ENCODE results near the gene C9orf78. TPM values are rescaled to one million over a fixed set of nuclear protein-coding genes. Genes with fewer than 3 reads are reported as not detected.

C9orf78 gene
- total RNA-seq, 5 donors from 2014 or later (not counting 1 experiment from before 2014, with no cell fraction given) = 80.5 to 112 (median 90.2) TPM

GRCh38 chr9:129816501-129817435 lies 18.3 kb downstream of the C9orf78 start:
- H3K27me3 Mint-ChIP-seq = no peaks in the 10 kb centered on the region
- peaks cover 38% of the 10 kb centered on the region for H3K36me3 Mint-ChIP-seq

GRCh38 chr9:129815278-129815677 lies 19.8 kb downstream of the C9orf78 start:
- H3K36me3 Mint-ChIP-seq = peaks cover 41% of the 10 kb centered on the region
- CTCF ChIA-PET = no interaction called here
- H3K36me3 ChIP-seq (ENCODE audit: control insufficient read depth in 2 of 2, extremely low read depth in 1 of 2, insufficient read depth in 1 of 2, low read length in 1 of 2) = peaks cover 17 to 77% of the 10 kb centered on the region in 2 donors

More at GRCh38 chr9:129816501-129817435, 18.3 kb downstream of the C9orf78 start:
- Histone ChIP-seq H3K36me3 (ENCODE audit: control insufficient read depth in 2 of 2, extremely low read depth in 1 of 2, insufficient read depth in 1 of 2, low read length in 1 of 2) (peaks cover 17 to 77% of the 10 kb centered on the region in 2 donors), H3K4me1 (ENCODE audit: control insufficient read depth in 1 of 2, extremely low read depth in 1 of 2, insufficient read depth in 2 of 2, low read length in 2 of 2) (peaks cover 0 to 9% of the 10 kb centered on the region in 2 experiments), H3K9me3 (no peaks in the 10 kb centered on the region), H3K27ac (ENCODE audit: low read length) (no peak overlapping the region), H3K27me3 (replicated peaks in 1 of 2; ENCODE audit: control insufficient read depth in 2 of 2, extremely low read depth in 1 of 2, insufficient read depth in 2 of 2, low read length in 1 of 2) (no peaks in the 10 kb centered on the region), H3K4me3 (ENCODE audit: control insufficient read depth in 1 of 2, extremely low read depth in 1 of 2, low read length in 1 of 2) (no peak overlapping the region)
- no peak overlapping the region for H3K27ac Mint-ChIP-seq
- no peaks in the 10 kb centered on the region for H3K9me3 Mint-ChIP-seq
- ATAC-seq (replicated peaks in 1 of 4) (no peak), DNase-seq (no peak)
- CTCF ChIA-PET = no interaction called here
- no peak overlapping the region for H3K4me3 Mint-ChIP-seq
- WGBS (ENCODE audit: insufficient coverage) = 87% methylated on average over 10 of the region's 14 CpGs
- POLR2A ChIA-PET = no interaction called here
- H3K4me1 Mint-ChIP-seq = peaks cover 9 to 22% (median 18%) of the 10 kb centered on the region in 3 donors

GRCh38 chr9:129814432-129815223 lies 20.4 kb downstream of the C9orf78 start:
- Histone ChIP-seq H3K27ac (ENCODE audit: low read length) (no peak overlapping the region), H3K4me1 (ENCODE audit: control insufficient read depth in 1 of 2, extremely low read depth in 1 of 2, insufficient read depth in 2 of 2, low read length in 2 of 2) (peaks cover 0 to 9% of the 10 kb centered on the region in 2 experiments), H3K4me3 (ENCODE audit: control insufficient read depth in 1 of 2, extremely low read depth in 1 of 2, low read length in 1 of 2) (no peak overlapping the region), H3K9me3 (no peaks in the 10 kb centered on the region), H3K27me3 (replicated peaks in 1 of 2; ENCODE audit: control insufficient read depth in 2 of 2, extremely low read depth in 1 of 2, insufficient read depth in 2 of 2, low read length in 1 of 2) (no peaks in the 10 kb centered on the region), H3K36me3 (ENCODE audit: control insufficient read depth in 2 of 2, extremely low read depth in 1 of 2, insufficient read depth in 1 of 2, low read length in 1 of 2) (peaks cover 17 to 83% of the 10 kb centered on the region in 2 donors)
- ChIA-PET CTCF (no interaction called here), POLR2A (no interaction called here)
- no peak overlapping the region for H3K4me3 Mint-ChIP-seq
- H3K36me3 Mint-ChIP-seq = peaks cover 44% of the 10 kb centered on the region
- H3K27ac Mint-ChIP-seq = peak overlapping the region in 1 of 2 donors; percentile 56
- ATAC-seq (replicated peaks in 1 of 4) (no peak), DNase-seq (no peak)
- no peaks in the 10 kb centered on the region for H3K9me3 Mint-ChIP-seq
- H3K4me1 Mint-ChIP-seq = peaks cover 16 to 23% (median 23%) of the 10 kb centered on the region in 3 donors
- WGBS (ENCODE audit: insufficient coverage) = 95% methylated on average over 12 of the region's 17 CpGs
- no peaks in the 10 kb centered on the region for H3K27me3 Mint-ChIP-seq

More at GRCh38 chr9:129815278-129815677, 19.8 kb downstream of the C9orf78 start:
- POLR2A ChIA-PET = no interaction called here
- peaks cover 15 to 23% (median 23%) of the 10 kb centered on the region in 3 donors for H3K4me1 Mint-ChIP-seq
- H3K9me3 Mint-ChIP-seq = no peaks in the 10 kb centered on the region
- WGBS (ENCODE audit: insufficient coverage) = 91% methylated on average over 11 of the region's 11 CpGs
- peak overlapping the region in 1 of 2 donors; percentile 56 for H3K27ac Mint-ChIP-seq
- H3K4me3 ChIP-seq (ENCODE audit: control insufficient read depth in 1 of 2, extremely low read depth in 1 of 2, low read length in 1 of 2) = no peak overlapping the region
- DNase-seq (no peak), ATAC-seq (replicated peaks in 1 of 4) (no peak)
- no peak overlapping the region for H3K4me3 Mint-ChIP-seq
- H3K27ac ChIP-seq (ENCODE audit: low read length) = no peak overlapping the region
- no peaks in the 10 kb centered on the region for H3K27me3 ChIP-seq (replicated peaks in 1 of 2; ENCODE audit: control insufficient read depth in 2 of 2, extremely low read depth in 1 of 2, insufficient read depth in 2 of 2, low read length in 1 of 2)
- no peaks in the 10 kb centered on the region for H3K9me3 ChIP-seq
- peaks cover 0 to 9% of the 10 kb centered on the region in 2 experiments for H3K4me1 ChIP-seq (ENCODE audit: control insufficient read depth in 1 of 2, extremely low read depth in 1 of 2, insufficient read depth in 2 of 2, low read length in 2 of 2)
- no peaks in the 10 kb centered on the region for H3K27me3 Mint-ChIP-seq

GRCh38 chr9:129813661-129814060 lies 21.4 kb downstream of the C9orf78 start:
- Mint-ChIP-seq H3K4me3 (no peak overlapping the region), H3K9me3 (no peaks in the 10 kb centered on the region), H3K27ac (no peak overlapping the region), H3K27me3 (no peaks in the 10 kb centered on the region), H3K36me3 (peaks cover 47% of the 10 kb centered on the region), H3K4me1 (peaks cover 15 to 25% (median 18%) of the 10 kb centered on the region in 3 donors)
- CTCF ChIA-PET = no interaction called here
- DNase-seq = no peak
- Histone ChIP-seq H3K27ac (ENCODE audit: low read length) (no peak overlapping the region), H3K27me3 (replicated peaks in 1 of 2; ENCODE audit: control insufficient read depth in 2 of 2, extremely low read depth in 1 of 2, insufficient read depth in 2 of 2, low read length in 1 of 2) (no peaks in the 10 kb centered on the region), H3K4me3 (ENCODE audit: control insufficient read depth in 1 of 2, extremely low read depth in 1 of 2, low read length in 1 of 2) (no peak overlapping the region), H3K36me3 (ENCODE audit: control insufficient read depth in 2 of 2, extremely low read depth in 1 of 2, insufficient read depth in 1 of 2, low read length in 1 of 2) (peaks cover 17 to 87% of the 10 kb centered on the region in 2 donors), H3K4me1 (ENCODE audit: control insufficient read depth in 1 of 2, extremely low read depth in 1 of 2, insufficient read depth in 2 of 2, low read length in 2 of 2) (peaks cover 0 to 9% of the 10 kb centered on the region in 2 experiments), H3K9me3 (no peaks in the 10 kb centered on the region)
- ATAC-seq (replicated peaks in 1 of 4) = no peak
- POLR2A ChIA-PET = no interaction called here
- 91% methylated on average over 5 of the region's 9 CpGs for WGBS (ENCODE audit: insufficient coverage)

GRCh38 chr9:129812385-129812784 lies 22.7 kb downstream of the C9orf78 start:
- ChIA-PET CTCF (no interaction called here), POLR2A (no interaction called here)
- Mint-ChIP-seq H3K27ac (no peak overlapping the region), H3K36me3 (peaks cover 44% of the 10 kb centered on the region), H3K27me3 (no peaks in the 10 kb centered on the region), H3K4me3 (no peak overlapping the region), H3K4me1 (peaks cover 14 to 25% (median 15%) of the 10 kb centered on the region in 3 donors), H3K9me3 (no peaks in the 10 kb centered on the region)
- H3K9me3 ChIP-seq = no peaks in the 10 kb centered on the region
- ATAC-seq (replicated peaks in 1 of 4) (no peak), DNase-seq (no peak)
- H3K36me3 ChIP-seq (ENCODE audit: control insufficient read depth in 2 of 2, extremely low read depth in 1 of 2, insufficient read depth in 1 of 2, low read length in 1 of 2) = peaks cover 17 to 80% of the 10 kb centered on the region in 2 donors
- peaks cover 0 to 9% of the 10 kb centered on the region in 2 experiments for H3K4me1 ChIP-seq (ENCODE audit: control insufficient read depth in 1 of 2, extremely low read depth in 1 of 2, insufficient read depth in 2 of 2, low read length in 2 of 2)
- no peaks in the 10 kb centered on the region for H3K27me3 ChIP-seq (replicated peaks in 1 of 2; ENCODE audit: control insufficient read depth in 2 of 2, extremely low read depth in 1 of 2, insufficient read depth in 2 of 2, low read length in 1 of 2)
- 96% methylated on average over 9 of the region's 9 CpGs for WGBS (ENCODE audit: insufficient coverage)
- no peak overlapping the region for H3K4me3 ChIP-seq (ENCODE audit: control insufficient read depth in 1 of 2, extremely low read depth in 1 of 2, low read length in 1 of 2)
- no peak overlapping the region for H3K27ac ChIP-seq (ENCODE audit: low read length)

GRCh38 chr9:129811967-129812363 lies 23.1 kb downstream of the C9orf78 start:
- Histone ChIP-seq H3K36me3 (ENCODE audit: control insufficient read depth in 2 of 2, extremely low read depth in 1 of 2, insufficient read depth in 1 of 2, low read length in 1 of 2) (peaks cover 17 to 82% of the 10 kb centered on the region in 2 donors), H3K9me3 (no peaks in the 10 kb centered on the region), H3K4me3 (ENCODE audit: control insufficient read depth in 1 of 2, extremely low read depth in 1 of 2, low read length in 1 of 2) (no peak overlapping the region), H3K27ac (ENCODE audit: low read length) (no peak overlapping the region), H3K27me3 (replicated peaks in 1 of 2; ENCODE audit: control insufficient read depth in 2 of 2, extremely low read depth in 1 of 2, insufficient read depth in 2 of 2, low read length in 1 of 2) (no peaks in the 10 kb centered on the region), H3K4me1 (ENCODE audit: control insufficient read depth in 1 of 2, extremely low read depth in 1 of 2, insufficient read depth in 2 of 2, low read length in 2 of 2) (peaks cover 0 to 9% of the 10 kb centered on the region in 2 experiments)
- Mint-ChIP-seq H3K27me3 (no peaks in the 10 kb centered on the region), H3K9me3 (no peaks in the 10 kb centered on the region), H3K4me3 (no peak overlapping the region), H3K36me3 (peaks cover 48% of the 10 kb centered on the region), H3K27ac (no peak overlapping the region), H3K4me1 (peaks cover 18 to 29% (median 19%) of the 10 kb centered on the region in 3 donors)
- CTCF ChIA-PET = no interaction called here
- ATAC-seq (replicated peaks in 1 of 4) = no peak
- WGBS (ENCODE audit: insufficient coverage) = 60% methylated on average over 6 of the region's 6 CpGs
- no peak for DNase-seq
- POLR2A ChIA-PET = no interaction called here
